Measurements from ENCODE around the gene TMEM219.
"Not testable (repeated sequence)": the region's sequence is repeated elsewhere in the genome, so short reads cannot be mapped to it uniquely, and the experiment has no call there.

The TMEM219 gene

DNA sequence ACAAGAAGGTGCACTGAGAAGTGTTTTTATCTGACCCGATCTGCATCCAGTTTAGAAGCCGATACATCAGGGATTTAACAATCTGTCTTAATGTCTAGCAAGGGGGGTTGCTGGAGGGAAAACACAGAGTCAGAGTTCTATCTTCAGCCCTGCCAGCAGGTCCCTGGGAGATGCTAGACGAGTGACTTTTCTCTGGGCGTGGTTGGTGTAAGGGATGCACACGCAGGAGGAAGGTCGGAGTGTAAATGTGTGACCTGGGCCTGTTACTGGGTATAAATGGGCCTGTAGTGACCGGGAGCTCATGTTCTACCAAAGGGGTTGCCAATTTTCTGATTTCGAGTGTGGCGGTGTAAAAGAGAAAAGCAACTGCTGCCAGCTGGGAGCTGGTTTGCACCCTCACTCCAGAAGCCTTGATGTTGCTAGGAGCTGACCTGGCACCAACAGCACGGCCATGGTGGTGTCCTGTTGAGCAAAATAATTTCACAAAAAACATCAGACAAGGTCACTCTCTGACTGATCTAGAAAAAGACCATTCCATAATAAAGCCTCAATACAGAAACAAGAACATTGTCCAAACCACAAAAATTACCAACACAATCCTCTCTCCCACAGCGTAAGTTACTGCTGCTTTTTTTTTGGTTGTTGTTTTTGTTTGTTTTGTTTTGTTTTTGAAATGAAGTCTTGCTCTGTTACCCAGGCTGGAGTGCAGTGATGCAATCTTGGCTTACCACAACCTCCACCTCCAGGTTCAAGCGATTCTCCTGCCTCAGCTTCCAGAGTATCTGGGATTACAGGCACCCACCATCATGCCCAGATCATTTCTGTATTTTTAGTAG, 34.6 kb upstream of the TMEM219 start:
- no peak for DNase-seq (ENCODE audit: low read depth)
- TF ChIP-seq, protein P1, sequence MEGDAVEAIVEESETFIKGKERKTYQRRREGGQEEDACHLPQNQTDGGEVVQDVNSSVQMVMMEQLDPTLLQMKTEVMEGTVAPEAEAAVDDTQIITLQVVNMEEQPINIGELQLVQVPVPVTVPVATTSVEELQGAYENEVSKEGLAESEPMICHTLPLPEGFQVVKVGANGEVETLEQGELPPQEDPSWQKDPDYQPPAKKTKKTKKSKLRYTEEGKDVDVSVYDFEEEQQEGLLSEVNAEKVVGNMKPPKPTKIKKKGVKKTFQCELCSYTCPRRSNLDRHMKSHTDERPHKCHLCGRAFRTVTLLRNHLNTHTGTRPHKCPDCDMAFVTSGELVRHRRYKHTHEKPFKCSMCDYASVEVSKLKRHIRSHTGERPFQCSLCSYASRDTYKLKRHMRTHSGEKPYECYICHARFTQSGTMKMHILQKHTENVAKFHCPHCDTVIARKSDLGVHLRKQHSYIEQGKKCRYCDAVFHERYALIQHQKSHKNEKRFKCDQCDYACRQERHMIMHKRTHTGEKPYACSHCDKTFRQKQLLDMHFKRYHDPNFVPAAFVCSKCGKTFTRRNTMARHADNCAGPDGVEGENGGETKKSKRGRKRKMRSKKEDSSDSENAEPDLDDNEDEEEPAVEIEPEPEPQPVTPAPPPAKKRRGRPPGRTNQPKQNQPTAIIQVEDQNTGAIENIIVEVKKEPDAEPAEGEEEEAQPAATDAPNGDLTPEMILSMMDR (IDR thresholded peaks at IDR 0.05; ENCODE audit: control insufficient read depth, extremely low read depth, insufficient read depth) = no peak
- peak overlapping the region; percentile 90 for H3K4me3 ChIP-seq (ENCODE audit: low read depth, low read length)

DNA sequence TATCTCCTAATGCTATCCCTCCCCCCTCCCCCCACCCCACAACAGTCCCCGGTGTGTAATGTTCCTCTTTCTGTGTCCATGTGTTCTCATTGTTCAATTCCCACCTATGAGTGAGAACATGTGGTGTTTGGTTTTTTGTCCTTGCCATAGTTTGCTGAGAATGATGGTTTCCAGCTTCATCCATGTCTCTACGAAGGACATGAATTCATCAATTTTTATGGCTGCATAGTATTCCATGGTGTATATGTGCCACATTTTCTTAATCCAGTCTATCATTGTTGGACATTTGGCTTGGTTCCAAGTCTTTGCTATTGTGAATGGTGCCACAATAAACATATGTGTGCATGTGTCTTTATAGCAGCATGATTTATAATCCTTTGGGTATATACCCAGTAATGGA, 30.1 kb upstream of the TMEM219 start:
- not testable (repeated sequence) for DNase-seq (ENCODE audit: low read depth); H3K4me3 ChIP-seq (ENCODE audit: low read depth, low read length)

DNA sequence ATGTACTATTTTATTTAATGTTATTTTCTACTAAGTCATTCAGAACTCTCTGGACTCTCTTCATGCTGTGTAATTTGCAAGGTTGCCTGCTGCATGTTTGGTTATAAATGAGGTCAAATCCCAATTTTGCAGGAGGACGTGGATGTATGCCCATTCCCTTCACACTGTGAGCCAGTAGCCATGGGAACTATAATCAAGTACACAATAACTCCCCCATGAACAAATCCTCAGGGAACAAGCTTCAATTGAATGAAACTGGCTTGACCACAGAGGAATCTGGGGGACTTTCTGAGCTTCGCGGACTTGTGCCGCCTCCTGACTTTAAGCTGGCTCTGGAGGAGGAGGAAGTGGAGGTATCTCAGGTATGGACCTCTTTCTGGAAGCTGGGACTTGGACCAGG, 21.2 kb upstream of the TMEM219 start:
- H3K4me3 ChIP-seq (ENCODE audit: low read depth, low read length) = no peak overlapping the region
- no peak for DNase-seq (ENCODE audit: low read depth)
- TF ChIP-seq, protein P1 (IDR thresholded peaks at IDR 0.05; ENCODE audit: control insufficient read depth, extremely low read depth, insufficient read depth) = no peak

DNA sequence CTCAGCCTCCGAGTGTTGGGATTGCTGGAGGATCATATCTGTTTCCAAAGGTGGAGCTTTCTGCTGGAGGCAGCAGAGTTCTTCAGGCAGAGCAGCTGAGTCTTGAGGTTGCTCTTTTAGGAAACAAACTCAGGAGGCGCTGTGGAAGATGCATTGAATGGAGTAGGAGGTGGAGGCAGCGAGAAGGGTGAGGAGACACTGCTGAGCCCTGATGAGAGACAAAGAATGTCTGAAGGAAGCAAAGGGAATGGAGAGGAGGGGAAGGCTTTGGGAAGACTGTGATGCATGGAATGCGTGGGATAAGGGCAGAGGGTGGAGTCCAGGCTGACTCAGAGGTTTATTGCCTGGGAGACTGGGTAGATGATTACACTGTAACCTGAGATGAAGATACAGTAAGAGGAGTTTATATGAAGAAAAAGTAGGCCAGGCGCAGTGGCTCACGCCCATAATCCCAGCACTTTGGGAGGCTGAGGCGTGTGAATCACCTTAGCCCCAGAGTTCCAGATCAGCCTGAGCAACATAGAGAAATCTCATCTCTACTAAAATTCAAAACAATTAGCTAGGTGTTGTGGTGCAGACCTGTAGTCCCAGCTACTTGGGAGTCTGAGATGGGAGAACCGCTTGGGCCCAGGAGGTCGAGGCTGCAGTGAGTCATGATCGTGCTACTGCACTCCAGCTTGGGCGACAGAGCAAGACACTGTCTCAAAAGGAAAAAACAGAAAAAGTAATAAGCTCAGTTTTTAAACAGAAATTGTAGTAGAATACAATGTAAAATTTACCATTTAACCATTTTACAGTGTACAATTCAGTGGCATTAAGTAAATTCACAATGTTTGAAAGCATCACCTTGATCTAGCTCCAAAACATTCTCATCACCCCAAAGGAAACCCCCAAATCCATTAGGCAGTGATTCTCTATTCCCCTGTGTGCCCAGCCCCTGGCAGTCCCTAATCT, 17.8 kb upstream of the TMEM219 start:
- H3K4me3 ChIP-seq (ENCODE audit: low read depth, low read length) = no peak overlapping the region
- TF ChIP-seq, protein P1 (IDR thresholded peaks at IDR 0.05; ENCODE audit: control insufficient read depth, extremely low read depth, insufficient read depth) = peak; percentile 28
- DNase-seq (ENCODE audit: low read depth) = peak; percentile 89

DNA sequence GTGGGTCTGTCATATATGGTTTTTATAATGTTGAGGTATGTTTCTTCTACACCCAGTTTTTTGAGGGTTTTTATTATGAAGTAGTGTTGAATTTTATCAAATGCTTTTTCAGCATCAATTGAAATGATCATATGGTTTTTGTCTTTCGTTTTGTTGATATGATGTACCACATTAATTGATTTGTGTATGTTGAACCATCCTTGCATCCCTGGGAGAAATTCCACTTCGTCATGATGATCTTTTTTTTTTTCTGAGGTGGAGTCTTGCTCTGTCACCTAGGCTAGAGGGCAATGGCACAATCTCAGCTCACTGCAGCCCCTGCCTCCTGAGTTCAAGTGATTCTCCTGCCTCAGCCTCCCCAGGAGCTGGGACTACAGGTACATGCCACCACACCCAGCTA, 14.0 kb upstream of the TMEM219 start:
- TF ChIP-seq, protein P1 (IDR thresholded peaks at IDR 0.05; ENCODE audit: control insufficient read depth, extremely low read depth, insufficient read depth) = no peak
- DNase-seq (ENCODE audit: low read depth) = no peak
- H3K4me3 ChIP-seq (ENCODE audit: low read depth, low read length) = no peak overlapping the region

DNA sequence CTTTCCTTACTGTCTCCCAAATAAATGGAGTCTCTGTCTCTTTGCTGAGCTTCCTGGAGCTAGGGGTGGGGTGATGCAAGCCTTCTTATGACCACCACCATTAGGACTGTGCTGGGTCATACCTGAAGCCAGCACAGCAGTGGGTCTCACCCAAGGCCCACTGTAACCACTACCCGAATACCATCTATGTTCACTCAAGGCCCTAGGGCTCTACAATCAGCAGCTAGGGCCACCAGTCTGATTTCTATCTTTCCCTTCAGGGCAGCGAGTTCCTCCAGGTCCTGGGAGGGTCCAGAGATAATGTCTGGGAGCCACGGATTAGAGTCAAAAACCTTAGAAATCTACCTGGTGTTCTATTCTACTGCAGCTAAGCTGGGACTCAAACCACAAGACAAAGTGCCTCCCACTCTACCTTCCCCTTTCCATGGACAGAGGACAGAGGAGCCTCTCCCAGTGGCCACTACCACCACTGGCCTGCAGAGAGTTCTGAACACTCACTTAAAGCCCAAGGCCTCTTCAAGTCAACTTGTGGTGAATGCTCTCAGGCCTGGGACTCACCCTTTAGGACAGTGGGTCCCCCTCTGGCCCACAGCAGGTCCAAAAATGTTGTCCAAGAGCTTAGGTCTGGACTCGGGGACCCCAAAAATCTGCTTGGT, 10.9 kb upstream of the TMEM219 start:
- no peak overlapping the region for H3K4me3 ChIP-seq (ENCODE audit: low read depth, low read length)
- no peak for DNase-seq (ENCODE audit: low read depth)
- TF ChIP-seq, protein P1 (IDR thresholded peaks at IDR 0.05; ENCODE audit: control insufficient read depth, extremely low read depth, insufficient read depth) = no peak

All from LNCaP clone FGC (cell line).